ENCODE data around the gene ADGRF3.
"Not testable (repeated sequence)": the region's sequence is repeated elsewhere in the genome, so short reads cannot be mapped to it uniquely, and the experiment has no call there.

The ADGRF3 gene

GRCh38 chr2:26335231-26335630 is 11.4 kb downstream of the ADGRF3 start:
- H3K27ac ChIP-seq: no peak overlapping the region
- no peaks in the 10 kb centered on the region for H3K27me3 ChIP-seq
- H3K36me3 ChIP-seq: no peaks in the 10 kb centered on the region
- no peaks in the 10 kb centered on the region for H3K9me3 ChIP-seq
- TF ChIP-seq Cebpa-rat (IDR thresholded peaks at IDR 0.05): no peak
- H3K9ac ChIP-seq: no peak overlapping the region
- no peaks in the 10 kb centered on the region for H4K20me1 ChIP-seq
- H3K4me3 ChIP-seq: no peak overlapping the region
- no peak overlapping the region for H3K4me2 ChIP-seq
- H3K4me1 ChIP-seq: peaks cover 5% of the 10 kb centered on the region

DNA sequence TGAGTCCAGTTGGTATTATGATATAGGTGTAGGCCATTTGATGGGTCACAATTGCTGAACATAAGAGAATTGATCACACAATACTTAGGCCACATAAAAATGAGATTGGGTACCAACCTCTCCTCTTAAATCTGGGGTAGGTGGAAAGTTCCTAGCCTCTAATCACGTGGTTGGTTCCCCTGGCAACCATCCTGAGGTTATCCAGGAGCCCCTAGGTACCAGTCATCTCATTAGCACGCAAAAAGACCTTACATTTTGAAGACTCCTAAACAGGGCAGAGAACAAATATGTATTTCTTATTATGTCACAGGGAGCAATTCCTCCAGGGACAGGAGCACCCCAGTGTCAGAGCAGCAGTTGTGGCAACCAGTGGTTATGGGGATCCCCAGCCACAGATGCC is 13.3 kb downstream of the ADGRF3 start:
- H3K27me3 ChIP-seq: no peaks in the 10 kb centered on the region
- H3K4me2 ChIP-seq: no peak overlapping the region
- no peak overlapping the region for H3K27ac ChIP-seq
- H3K4me3 ChIP-seq: no peak overlapping the region
- H3K4me1 ChIP-seq: peaks cover 25% of the 10 kb centered on the region
- no peak for TF ChIP-seq Cebpa-rat (IDR thresholded peaks at IDR 0.05)
- no peaks in the 10 kb centered on the region for H3K36me3 ChIP-seq
- no peak overlapping the region for H3K9ac ChIP-seq
- H4K20me1 ChIP-seq: no peaks in the 10 kb centered on the region
- H3K9me3 ChIP-seq: no peaks in the 10 kb centered on the region

DNA sequence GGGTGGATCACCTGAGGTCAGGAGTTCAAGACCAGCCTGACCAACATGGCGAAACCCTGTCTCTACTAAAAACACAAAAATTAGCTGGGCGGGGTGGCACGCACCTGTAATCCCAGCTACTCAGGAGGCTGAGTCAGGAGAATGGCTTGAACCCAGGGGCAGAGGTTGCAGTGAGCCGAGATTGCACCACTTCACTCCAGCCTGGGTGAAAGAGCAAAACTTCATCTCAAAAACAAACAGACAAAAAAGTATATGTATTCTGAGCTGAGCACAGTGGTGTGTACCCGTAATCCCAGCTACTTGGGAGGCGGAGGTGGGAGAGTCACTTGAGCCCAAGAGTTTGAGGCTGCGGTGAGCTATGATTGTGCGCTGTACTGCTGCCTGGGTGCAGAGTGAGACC is 15.3 kb downstream of the ADGRF3 start:
- not testable (repeated sequence) for H3K9ac ChIP-seq, H3K36me3 ChIP-seq, H3K9me3 ChIP-seq, H3K4me3 ChIP-seq, H3K27ac ChIP-seq, H3K4me2 ChIP-seq, H3K27me3 ChIP-seq, H4K20me1 ChIP-seq
- peaks cover 40% of the 10 kb centered on the region for H3K4me1 ChIP-seq

GRCh38 chr2:26330604-26331003 is 16.0 kb downstream of the ADGRF3 start:
- Histone ChIP-seq H3K4me3 (no peak overlapping the region), H3K36me3 (no peaks in the 10 kb centered on the region), H3K27ac (peak overlapping the region; percentile 11; the same call in 1 of the 2 replicates), H4K20me1 (no peaks in the 10 kb centered on the region), H3K4me2 (peak overlapping the region; percentile 41), H3K4me1 (peaks cover 40% of the 10 kb centered on the region), H3K9ac (no peak overlapping the region; the same call in 1 of the 2 replicates), H3K27me3 (no peaks in the 10 kb centered on the region), H3K9me3 (no peaks in the 10 kb centered on the region)
- no peak for TF ChIP-seq Cebpa-rat (IDR thresholded peaks at IDR 0.05)

DNA sequence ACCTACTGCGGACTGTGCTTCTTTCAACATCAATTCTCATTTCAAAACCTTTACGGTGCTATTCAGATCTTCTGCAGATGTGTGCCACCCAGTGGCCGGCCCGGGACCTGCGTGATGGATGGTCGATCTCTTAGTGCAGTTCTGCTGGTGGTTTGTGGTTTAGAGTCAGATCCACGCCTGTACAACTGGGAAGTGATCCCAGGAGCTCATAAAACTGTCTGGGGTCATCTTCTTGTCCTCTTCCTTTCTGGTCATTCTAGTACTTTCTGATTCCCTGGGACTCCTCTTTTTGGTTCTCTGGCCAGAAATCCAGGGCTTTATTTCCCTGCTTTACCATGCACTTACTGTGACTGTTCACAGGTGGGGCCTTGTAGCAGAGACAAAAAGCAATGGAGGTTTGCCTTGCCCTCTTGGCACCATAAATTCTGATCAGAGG is 16.5 kb downstream of the ADGRF3 start:
- H3K27ac ChIP-seq: peak overlapping the region; percentile 11; the same call in 1 of the 2 replicates
- no peaks in the 10 kb centered on the region for H3K36me3 ChIP-seq
- H3K27me3 ChIP-seq: no peaks in the 10 kb centered on the region
- no peaks in the 10 kb centered on the region for H3K9me3 ChIP-seq
- no peak overlapping the region; the same call in 1 of the 2 replicates for H3K9ac ChIP-seq
- H3K4me3 ChIP-seq: no peak overlapping the region
- H3K4me2 ChIP-seq: peak overlapping the region; percentile 41
- no peaks in the 10 kb centered on the region for H4K20me1 ChIP-seq
- no peak for TF ChIP-seq Cebpa-rat (IDR thresholded peaks at IDR 0.05)
- peaks cover 40% of the 10 kb centered on the region for H3K4me1 ChIP-seq

DNA sequence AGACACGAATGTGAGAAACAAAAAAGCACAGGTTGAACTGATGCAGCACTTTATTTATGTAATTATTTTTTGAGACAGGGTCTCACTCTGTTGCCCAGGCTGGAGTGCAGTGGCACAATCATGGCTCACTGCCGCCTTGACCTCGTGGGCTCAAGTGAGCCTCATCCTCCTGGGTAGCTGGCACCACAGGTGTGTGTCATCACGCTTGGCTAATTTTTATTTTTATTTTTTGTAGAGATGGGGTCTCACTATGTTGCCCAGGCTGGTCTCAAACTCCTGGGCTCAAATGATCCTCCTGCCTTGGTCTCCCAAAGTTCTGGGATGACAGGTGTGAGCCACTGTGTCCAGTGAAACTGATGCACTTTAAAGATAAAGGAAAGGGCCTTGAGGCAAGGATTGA is 17.5 kb downstream of the ADGRF3 start:
- Histone ChIP-seq H3K4me1 (peaks cover 40% of the 10 kb centered on the region), H3K4me2 (peak overlapping the region; percentile 68)
- H4K20me1 ChIP-seq, H3K27me3 ChIP-seq, H3K4me3 ChIP-seq, H3K9me3 ChIP-seq, H3K9ac ChIP-seq, H3K27ac ChIP-seq, H3K36me3 ChIP-seq: not testable (repeated sequence)

DNA sequence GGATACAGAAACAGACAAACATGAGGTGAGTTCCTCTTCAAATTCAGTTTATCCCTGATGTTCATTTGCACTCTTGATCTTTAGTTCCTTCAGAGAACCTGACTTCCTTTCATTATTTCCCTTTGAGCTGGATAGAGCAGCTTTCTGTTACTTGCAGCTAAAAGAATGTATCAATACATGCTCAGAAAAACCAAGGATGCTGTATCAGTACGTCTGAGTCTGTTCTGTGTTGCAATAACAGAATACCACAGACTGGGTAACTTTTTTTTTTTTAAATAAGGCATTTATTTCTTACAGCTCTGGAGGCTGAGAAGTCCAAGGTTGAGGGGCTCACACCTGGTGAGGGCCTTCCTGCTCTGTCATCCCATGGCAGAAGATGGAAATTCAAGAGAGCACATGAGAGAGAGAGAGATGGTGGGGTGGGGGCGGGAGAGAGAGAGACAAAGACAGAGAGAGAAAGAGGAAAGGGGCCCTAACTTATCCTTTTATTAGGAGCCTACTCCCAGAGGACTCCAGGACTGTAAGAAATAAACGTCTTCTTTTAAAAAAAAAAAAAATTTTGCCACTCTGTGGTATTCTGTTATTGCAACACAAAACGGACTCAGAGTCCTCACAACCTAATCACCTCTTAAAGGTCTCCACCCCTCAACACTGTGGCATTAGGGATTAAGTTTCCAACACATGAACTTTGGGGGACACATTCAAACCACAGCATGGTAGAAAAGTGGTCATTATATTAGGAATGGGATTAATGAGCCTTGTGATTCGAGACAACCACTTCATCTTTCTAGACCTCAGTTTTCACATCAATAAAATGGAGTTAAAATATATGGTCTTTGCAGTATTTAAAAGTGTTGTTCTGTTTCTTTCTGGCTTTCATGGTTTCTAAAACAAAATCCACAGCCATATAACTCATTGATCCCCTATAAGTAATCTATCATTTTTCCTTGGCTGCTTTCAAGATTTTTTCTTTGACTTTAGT is 19.0 kb downstream of the ADGRF3 start:
- Histone ChIP-seq H3K27ac (peak overlapping the region; percentile 39; the same call in 1 of the 2 replicates), H3K9me3 (no peaks in the 10 kb centered on the region), H3K27me3 (no peaks in the 10 kb centered on the region), H3K36me3 (no peaks in the 10 kb centered on the region), H3K4me3 (no peak overlapping the region), H4K20me1 (no peaks in the 10 kb centered on the region), H3K4me2 (peak overlapping the region; percentile 68), H3K9ac (no peak overlapping the region), H3K4me1 (peaks cover 40% of the 10 kb centered on the region)
- no peak for TF ChIP-seq Cebpa-rat (IDR thresholded peaks at IDR 0.05)

GRCh38 chr2:26326514-26326913 is 20.1 kb downstream of the ADGRF3 start:
- no peak for TF ChIP-seq Cebpa-rat (IDR thresholded peaks at IDR 0.05)
- H3K9me3 ChIP-seq: no peaks in the 10 kb centered on the region

DNA sequence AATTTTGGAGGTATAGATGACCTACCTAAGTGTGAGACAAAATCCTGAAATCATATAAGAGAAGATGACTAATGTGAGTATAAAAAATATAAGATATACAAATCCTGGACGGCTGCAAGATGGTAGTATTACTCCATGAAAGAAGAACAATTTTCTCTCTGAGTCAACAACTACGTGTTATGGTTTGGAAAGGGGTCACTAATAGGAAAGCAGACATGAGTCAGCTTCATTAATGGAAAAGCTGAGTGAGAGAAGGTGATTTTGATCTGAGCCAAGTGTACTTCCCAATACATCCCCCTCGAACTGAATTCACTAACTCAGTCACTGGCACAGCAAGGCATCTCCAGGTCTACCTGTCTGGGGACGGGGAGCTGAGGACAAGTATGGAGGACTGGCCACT is 20.7 kb downstream of the ADGRF3 start:
- Histone ChIP-seq H3K36me3 (no peaks in the 10 kb centered on the region), H3K9me3 (no peaks in the 10 kb centered on the region), H3K4me2 (no peak overlapping the region), H3K4me3 (no peak overlapping the region), H3K27me3 (no peaks in the 10 kb centered on the region), H3K4me1 (peaks cover 40% of the 10 kb centered on the region), H3K27ac (no peak overlapping the region), H4K20me1 (no peaks in the 10 kb centered on the region), H3K9ac (no peak overlapping the region)
- no peak for TF ChIP-seq Cebpa-rat (IDR thresholded peaks at IDR 0.05)

More at GRCh38 chr2:26326514-26326913, 20.1 kb downstream of the ADGRF3 start:
- Histone ChIP-seq H3K27me3 (no peaks in the 10 kb centered on the region), H3K9ac (no peak overlapping the region), H3K4me3 (no peak overlapping the region), H3K4me1 (peaks cover 40% of the 10 kb centered on the region), H4K20me1 (no peaks in the 10 kb centered on the region), H3K36me3 (no peaks in the 10 kb centered on the region), H3K27ac (no peak overlapping the region), H3K4me2 (no peak overlapping the region)

DNA sequence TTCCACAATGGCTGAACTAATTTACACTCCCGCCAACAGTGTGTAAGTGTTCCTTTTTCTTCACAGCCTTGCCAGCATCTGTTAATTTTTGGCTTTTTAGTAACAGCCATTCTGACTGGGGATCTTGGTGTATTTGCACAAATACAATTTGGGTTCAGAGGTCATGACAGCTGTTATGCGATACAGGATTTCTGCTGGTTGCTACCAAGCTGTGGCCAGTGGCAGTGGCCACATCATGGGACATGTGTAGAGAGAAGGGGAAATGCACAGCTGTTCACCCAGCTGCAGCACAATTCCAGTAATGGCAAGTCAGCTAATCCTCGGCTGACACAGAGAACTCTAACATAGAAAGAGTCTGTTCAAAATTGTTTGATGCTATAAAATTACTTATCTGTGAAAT is 21.7 kb downstream of the ADGRF3 start:
- no peak for TF ChIP-seq Cebpa-rat (IDR thresholded peaks at IDR 0.05)
- H3K4me3 ChIP-seq: no peak overlapping the region
- H3K4me1 ChIP-seq: peaks cover 32% of the 10 kb centered on the region
- no peaks in the 10 kb centered on the region for H3K36me3 ChIP-seq
- no peaks in the 10 kb centered on the region for H3K27me3 ChIP-seq
- no peak overlapping the region for H3K9ac ChIP-seq
- H3K4me2 ChIP-seq: no peak overlapping the region
- H3K27ac ChIP-seq: no peak overlapping the region
- no peaks in the 10 kb centered on the region for H3K9me3 ChIP-seq
- no peaks in the 10 kb centered on the region for H4K20me1 ChIP-seq

DNA sequence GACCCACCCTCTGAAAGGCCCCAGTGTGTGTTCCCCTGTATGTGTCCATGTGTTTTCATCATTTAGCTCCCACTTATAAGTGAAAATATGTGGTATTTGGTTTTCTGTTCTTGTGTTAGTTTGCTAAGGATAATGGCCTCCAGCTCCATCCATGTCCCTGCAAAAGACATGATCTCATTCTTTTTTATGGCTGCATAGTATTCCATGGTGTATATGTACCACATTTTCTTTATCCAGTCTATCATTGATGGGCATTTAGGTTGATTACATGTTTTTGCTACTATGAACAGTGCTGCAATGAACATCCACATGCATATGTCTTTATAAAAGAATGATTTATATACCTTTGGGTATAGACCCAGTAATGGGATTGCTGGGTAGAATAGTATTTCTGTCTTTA is 22.1 kb downstream of the ADGRF3 start:
- not testable (repeated sequence) for H3K9me3 ChIP-seq, H4K20me1 ChIP-seq, H3K4me2 ChIP-seq, H3K36me3 ChIP-seq, H3K27ac ChIP-seq, H3K4me3 ChIP-seq, H3K27me3 ChIP-seq, H3K9ac ChIP-seq
- H3K4me1 ChIP-seq: peaks cover 28% of the 10 kb centered on the region
